LNCAP (cell line): ENCODE results near the gene RPL6.

Experiments
- TF ChIP-seq, protein P1 (sequence below): fragments of 450-650 bp; IDR thresholded peaks from 2 replicates; pipeline ENCODE4 v1.5.1; 2017; ENCODE audit warnings: mild to moderate bottlenecking

The RPL6 gene

DNA sequence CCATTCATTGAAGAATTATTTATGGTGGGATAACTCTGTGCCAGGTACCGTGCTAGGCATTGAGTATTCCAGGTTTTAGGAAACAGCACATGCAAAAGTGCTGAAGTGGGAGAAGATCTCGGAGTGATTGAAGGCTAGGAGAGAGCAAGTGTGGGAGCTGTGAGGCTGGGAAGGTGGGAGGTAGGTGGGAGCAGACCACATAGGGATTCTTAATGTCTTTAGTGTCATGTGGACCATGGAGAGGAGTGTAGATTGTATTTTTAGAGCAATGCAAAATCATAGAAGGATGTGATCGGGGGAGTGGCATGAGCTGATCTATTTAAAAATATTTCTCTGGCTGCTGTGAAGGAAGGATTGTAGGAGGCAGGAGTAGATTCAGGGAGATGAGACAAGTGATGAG lies 14.7 kb upstream of the RPL6 start:
- TF ChIP-seq, protein P1, sequence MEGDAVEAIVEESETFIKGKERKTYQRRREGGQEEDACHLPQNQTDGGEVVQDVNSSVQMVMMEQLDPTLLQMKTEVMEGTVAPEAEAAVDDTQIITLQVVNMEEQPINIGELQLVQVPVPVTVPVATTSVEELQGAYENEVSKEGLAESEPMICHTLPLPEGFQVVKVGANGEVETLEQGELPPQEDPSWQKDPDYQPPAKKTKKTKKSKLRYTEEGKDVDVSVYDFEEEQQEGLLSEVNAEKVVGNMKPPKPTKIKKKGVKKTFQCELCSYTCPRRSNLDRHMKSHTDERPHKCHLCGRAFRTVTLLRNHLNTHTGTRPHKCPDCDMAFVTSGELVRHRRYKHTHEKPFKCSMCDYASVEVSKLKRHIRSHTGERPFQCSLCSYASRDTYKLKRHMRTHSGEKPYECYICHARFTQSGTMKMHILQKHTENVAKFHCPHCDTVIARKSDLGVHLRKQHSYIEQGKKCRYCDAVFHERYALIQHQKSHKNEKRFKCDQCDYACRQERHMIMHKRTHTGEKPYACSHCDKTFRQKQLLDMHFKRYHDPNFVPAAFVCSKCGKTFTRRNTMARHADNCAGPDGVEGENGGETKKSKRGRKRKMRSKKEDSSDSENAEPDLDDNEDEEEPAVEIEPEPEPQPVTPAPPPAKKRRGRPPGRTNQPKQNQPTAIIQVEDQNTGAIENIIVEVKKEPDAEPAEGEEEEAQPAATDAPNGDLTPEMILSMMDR = no peak

DNA sequence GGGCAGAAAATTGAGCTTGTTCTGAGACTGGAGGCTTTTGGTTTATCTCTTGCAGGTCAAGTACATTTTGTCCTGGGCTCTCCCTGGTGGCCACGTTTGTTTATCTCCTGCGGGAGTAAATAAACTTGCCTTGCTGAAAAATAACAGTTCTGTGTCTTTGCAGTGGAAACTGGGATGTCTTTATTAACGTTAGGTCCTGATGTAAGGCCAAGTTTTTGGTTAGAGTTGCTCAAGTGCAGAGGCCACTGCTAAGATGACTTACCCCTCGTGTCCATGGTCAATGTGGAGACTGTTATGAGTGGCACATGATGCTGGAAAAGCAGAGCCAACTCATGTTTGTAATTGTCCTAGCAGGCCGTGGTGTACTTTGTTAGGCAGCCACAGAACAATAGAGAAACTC lies 13.1 kb upstream of the RPL6 start:
- TF ChIP-seq, protein P1 = no peak

DNA sequence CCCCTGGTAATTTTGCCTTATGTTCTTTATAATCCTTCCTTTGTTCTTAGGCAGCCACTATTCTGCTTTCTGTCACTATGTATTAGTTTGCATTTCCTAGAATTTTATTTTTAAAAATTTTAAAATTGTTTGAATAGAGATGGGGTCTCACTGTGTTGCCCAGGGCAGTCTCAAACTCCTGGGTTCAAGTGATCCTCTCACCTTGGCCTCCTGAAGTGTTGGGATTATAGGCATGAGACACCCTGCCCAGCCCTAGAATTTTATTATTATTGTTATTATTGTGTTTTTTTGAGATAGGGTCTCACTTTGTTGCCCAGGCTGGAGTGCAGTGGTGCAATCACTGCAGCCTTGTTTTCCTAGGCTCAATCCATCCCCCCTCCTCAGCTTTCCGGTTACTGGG lies 12.0 kb upstream of the RPL6 start:
- TF ChIP-seq, protein P1 = no peak

DNA sequence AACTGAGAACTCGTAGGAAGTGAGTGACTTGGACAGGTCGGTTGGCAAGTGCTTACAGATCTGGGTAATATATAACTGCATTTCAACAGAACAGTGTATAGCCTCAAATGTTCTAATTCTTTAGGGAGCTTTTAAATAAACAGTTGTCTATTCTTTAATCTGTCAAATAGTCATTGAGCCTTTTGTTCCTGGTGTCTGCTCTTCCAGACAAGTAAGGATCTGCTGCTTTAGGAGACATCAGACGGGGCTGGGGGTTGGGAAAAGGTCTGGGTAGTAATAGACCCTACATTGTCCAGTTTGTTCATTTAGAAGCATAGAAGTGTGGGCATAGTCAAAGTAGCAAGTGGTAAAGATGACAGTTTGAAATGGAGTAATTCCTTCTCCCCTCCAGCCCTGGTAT lies 11.3 kb upstream of the RPL6 start:
- TF ChIP-seq, protein P1 = no peak

DNA sequence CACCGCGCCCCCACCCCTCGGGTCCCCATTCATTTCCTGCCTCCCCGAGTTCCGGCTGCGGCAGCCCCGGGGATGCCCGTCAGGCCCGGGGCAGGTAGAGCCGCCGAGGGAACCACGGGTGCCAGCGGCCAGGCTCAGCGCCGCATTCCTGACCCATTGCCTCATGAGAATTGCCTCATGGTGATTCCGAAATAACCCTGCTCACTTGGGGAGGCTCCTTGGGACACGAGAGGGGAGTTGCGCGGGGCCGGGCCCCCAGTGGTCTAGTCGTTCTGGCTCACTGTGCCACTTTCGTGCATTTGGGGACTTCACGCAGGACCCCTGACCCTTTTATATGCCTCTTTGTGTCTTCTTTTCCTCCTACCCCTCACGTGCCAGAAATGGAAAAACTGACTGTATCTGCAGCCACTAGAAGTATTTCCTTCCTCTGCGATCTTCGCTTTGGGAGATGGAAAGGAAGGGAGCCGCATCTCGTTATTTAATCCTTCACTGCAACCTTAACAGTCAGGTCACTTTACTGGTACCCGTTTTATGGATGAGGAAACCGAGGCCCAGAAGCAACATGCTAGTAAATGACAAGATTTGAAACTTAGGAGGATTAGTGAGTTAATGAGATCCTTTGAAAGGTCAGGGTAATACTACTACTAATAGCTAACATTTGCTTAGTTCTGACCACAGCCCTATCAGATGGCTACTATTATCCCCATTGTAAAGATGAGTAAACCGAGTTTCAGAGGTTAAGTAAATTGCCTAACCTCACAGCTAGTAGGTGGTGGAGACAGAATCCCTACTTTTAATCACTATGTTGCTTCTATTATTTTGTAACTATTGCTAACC lies 10.1 kb upstream of the RPL6 start:
- TF ChIP-seq, protein P1 = no peak

DNA sequence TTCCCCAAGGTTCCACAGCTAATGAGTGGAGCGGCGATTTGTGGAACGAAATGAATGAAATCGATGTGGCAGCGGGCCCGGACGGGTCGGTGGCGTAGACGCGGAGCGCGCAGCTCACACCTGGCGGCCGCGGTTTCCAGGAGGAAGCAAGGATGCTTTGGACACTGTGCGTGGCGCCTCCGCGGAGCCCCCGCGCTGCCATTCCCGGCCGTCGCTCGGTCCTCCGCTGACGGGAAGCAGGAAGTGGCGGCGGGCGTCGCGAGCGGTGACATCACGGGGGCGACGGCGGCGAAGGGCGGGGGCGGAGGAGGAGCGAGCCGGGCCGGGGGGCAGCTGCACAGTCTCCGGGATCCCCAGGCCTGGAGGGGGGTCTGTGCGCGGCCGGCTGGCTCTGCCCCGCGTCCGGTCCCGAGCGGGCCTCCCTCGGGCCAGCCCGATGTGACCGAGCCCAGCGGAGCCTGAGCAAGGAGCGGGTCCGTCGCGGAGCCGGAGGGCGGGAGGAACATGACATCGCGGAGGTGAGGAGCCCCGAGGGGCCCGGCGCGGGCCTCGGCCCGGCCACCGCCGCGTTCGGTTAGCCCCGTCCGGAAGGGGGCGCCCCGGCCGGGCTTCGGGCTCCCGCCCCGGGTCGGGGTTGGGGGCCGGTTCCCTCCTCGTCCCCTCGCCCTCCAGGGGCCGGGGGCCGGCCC lies 9.3 kb upstream of the RPL6 start, which contains the start of gene PTPN11:
Gene PTPN11, plus strand, starts transcription at position 340 of the 689 bp plus-strand sequence. Its CDS starts 165 bp downstream, at position 505.
- TF ChIP-seq, protein P1 = peak; percentile 57

DNA sequence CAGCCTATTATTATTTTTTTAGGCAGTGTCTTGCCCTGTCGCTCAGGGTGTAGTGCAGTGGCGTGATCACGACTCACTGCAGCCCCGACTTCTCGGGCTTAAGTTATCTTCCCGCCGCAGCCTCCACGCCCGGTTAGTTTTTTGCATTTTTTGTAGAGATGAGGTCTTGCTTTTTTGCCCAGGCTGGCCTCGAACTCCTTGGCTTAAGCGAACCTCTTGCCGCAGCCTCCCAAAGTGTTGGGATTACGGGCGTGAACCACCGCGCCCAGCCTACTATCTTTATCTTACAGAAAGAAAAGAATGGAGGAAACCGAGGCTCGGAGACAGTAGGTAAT lies 8.8 kb upstream of the RPL6 start:
- TF ChIP-seq, protein P1 = no peak
